Pancreas (tissue), 10 donors: ENCODE data around the gene CFB. TPM values are rescaled to one million over a fixed set of nuclear protein-coding genes. Genes with fewer than 3 reads are reported as not detected.
"Not testable (repeated sequence)": the region's sequence is repeated elsewhere in the genome, so short reads cannot be mapped to it uniquely, and the experiment has no call there.

Experiments used
- ATAC-seq, 4 donors: fragments of 200-7000 bp; cut with Tn5 transposase; one replicate each; pipeline versions ENCODE4 v1.8.0 to v1.9.1; 2020; ENCODE audit warnings: mild to moderate bottlenecking in 4 of 4, moderate library complexity in 4 of 4
- DNase-seq, 6 donors: peaks; one replicate each; pipeline ENCODE4 v3.0.0-alpha.2; 2020
- FAIRE-seq: peaks from 2 replicates; lab custom pipeline; 2012; peaks lifted over from hg19 to GRCh38; lab: Jason Lieb, UNC
- H3K27ac ChIP-seq, 4 donors: fragments of 200-600 bp; sonication (generic); 1 replicate in 3 of 4; 2 replicates in 1 of 4; pipeline versions ENCODE4 v1.5.0 to v1.8.0; 2020
- H3K27me3 ChIP-seq, 4 donors: fragments of 200-600 bp; one replicate each; pipeline ENCODE4 v1.8.0; 2021
- H3K36me3 ChIP-seq, 3 donors: fragments of 200-600 bp; sonication (generic) in 1 of 3; one replicate each; pipeline versions ENCODE4 v1.5.0 to v1.8.0; 2020 to 2021
- H3K4me1 ChIP-seq, 3 donors: fragments of 200-600 bp; one replicate each; pipeline ENCODE4 v1.8.0; 2021
- H3K4me3 ChIP-seq, 4 donors: fragments of 200-600 bp; sonication (generic) in 2 of 4; one replicate each; pipeline versions ENCODE4 v1.5.0 to v1.8.0; 2020 to 2021
- H3K9me3 ChIP-seq, 4 donors: fragments of 200-600 bp; one replicate each; pipeline ENCODE4 v1.8.0; 2021
- CTCF ChIP-seq, 4 donors: fragments of 200-600 bp; sonication (generic) in 3 of 4; IDR thresholded peaks; one replicate each; pipeline versions ENCODE4 v1.5.0 to v1.8.0; 2021; ENCODE audit warnings: antibody characterized with exemption in 4 of 4
- WGBS, 2 donors: extraction: QIAGEN DNeasy Blood & Tissue Kit; methylation state at CpG; one replicate each; pipeline ENCODE4 v1.1.7; 2013; 5-methylcytosine and 5-hydroxymethylcytosine counted together
- intact Hi-C, 3 donors: fragments of 100-400 bp; cut with DNase I; formaldehyde crosslinking; loops; one replicate each; pipeline versions ENCODE4 v1.11.1 to v1.14.2; 2022
- polyA plus RNA-seq, 2 donors: library from polyadenylated mRNA; stranded (reverse); fragments of 200-250 nt; gene quantifications; one replicate each; pipeline ENCODE4 v1.2.3, GENCODE V29; 2013
- total RNA-seq, 6 donors: library from RNA; stranded (reverse); fragmentation: NEBNext Ultra II Directional in 4 of 6; extraction: Animal tissue kit (Norgen Biotek cat#: 25700) in 4 of 6; gene quantifications; one replicate each; pipeline versions ENCODE4 v1.2.1 to v1.2.4, GENCODE V29; 2021 to 2023
- donor health status: healthy with polysubstance abuse.
- donor health status: DM: no; HTN: no; CAD: no; lungs with moderate emphysema.
- donor health status: DM: no; HTN: no; CAD: no.
- donor health status: control.
- donor health status: control.
- donor health status: Bipolar disorder and iron deficiency.
- donor health status: DM: yes; HTN: yes; CAD: no.
- donor health status: DM: no; HTN: no; CAD: no.
- donor health status: DM: no; HTN: no; CAD: no.
- donor health status: DM: yes; HTN: yes; CAD: no.

The CFB gene
- total and polyA plus RNA-seq, 8 donors, result 23.4 to 330 (median 86.8) TPM

DNA sequence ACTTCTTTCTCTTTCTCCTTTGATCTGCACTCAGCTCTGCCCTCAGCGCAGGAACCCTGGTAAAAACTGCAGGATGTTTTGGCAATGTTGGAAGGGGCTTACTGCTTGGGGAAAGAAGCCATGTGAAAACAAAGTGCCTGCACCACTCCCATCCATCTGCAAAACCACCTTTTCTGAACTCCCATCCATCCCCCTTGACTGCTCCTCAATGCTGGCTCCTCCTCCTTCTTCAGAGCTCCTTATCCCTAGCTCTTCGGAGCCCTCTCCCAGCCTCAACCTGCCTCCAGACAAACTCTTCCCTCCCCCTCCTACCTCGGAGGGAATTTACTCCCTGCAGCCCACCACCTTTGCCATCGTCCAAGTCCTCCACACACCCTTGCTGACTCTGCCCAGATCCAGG lies 39.8 kb upstream of the CFB start:
- WGBS, 2 donors, result 28 to 37% methylated on average over 4 of the region's 4 CpGs
- DNase-seq, result no peak
- H3K27ac ChIP-seq, result no peak overlapping the region
- no peaks in the 10 kb centered on the region for H3K27me3 ChIP-seq
- no peak for FAIRE-seq
- intact Hi-C loops, result loop anchor here in 2 of 3 donors (10.0 kb wide), 1 partner anchor 49 kb away; the partner anchor contains the start of genes NELFE (in 2 of the 2) and SKIC2 (in 2 of the 2)
- TF ChIP-seq CTCF (IDR thresholded peaks at IDR 0.05), result no peak
- peaks cover 0 to 6% (median 0%) of the 10 kb centered on the region in 3 donors for H3K4me1 ChIP-seq
- H3K9me3 ChIP-seq, result no peaks in the 10 kb centered on the region
- no peak overlapping the region for H3K4me3 ChIP-seq
- no peaks in the 10 kb centered on the region for H3K36me3 ChIP-seq
- ATAC-seq, result no peak

GRCh38 chr6:31906727-31907126 lies 39.2 kb upstream of the CFB start:
- ATAC-seq, H3K4me1 ChIP-seq, H3K27me3 ChIP-seq, H3K9me3 ChIP-seq, FAIRE-seq, H3K27ac ChIP-seq, DNase-seq, H3K36me3 ChIP-seq, H3K4me3 ChIP-seq: not testable (repeated sequence)
- 65 to 72% methylated on average over 8 of the region's 8 CpGs for WGBS, 2 donors
- intact Hi-C loops, result loop anchor here in 2 of 3 donors (10.0 kb wide), 1 partner anchor 48 kb away; the partner anchor contains the start of genes NELFE (in 2 of the 2) and SKIC2 (in 2 of the 2)

GRCh38 chr6:31907158-31907813 lies 38.6 kb upstream of the CFB start:
- TF ChIP-seq CTCF (IDR thresholded peaks at IDR 0.05), result no peak
- FAIRE-seq (no peak), ATAC-seq (peak in 2 of 4 donors; percentile 22 to 34), DNase-seq (no peak)
- peaks cover 0 to 6% (median 0%) of the 10 kb centered on the region in 3 donors for H3K4me1 ChIP-seq
- WGBS, 2 donors, result 42 to 45% methylated on average over 7 of the region's 7 CpGs
- no peaks in the 10 kb centered on the region for H3K36me3 ChIP-seq
- no peak overlapping the region for H3K4me3 ChIP-seq
- intact Hi-C loops, result loop anchor here in 2 of 3 donors (10.0 kb wide), 1 partner anchor 48 kb away; the partner anchor contains the start of genes NELFE (in 2 of the 2) and SKIC2 (in 2 of the 2)
- H3K27ac ChIP-seq, result no peak overlapping the region
- no peaks in the 10 kb centered on the region for H3K27me3 ChIP-seq
- no peaks in the 10 kb centered on the region for H3K9me3 ChIP-seq

DNA sequence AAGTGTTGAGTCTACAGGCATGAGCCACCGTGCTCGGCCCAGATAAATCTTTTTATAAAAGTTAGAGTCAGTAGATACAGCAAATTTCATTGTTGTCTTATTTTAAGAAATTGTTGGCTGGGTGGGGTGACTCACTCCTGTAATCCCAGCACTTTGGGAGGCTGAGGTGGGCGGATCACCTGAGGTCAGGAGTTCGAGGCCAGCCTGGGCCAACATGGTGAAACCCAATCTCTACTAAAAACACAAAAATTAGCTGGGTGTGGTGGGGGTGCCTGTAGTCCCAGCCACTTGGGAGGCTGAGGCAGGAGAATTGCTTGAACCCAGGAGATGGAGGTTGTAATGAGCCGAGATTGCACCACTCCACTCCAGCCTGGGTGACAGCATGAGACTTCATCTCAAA lies 37.6 kb upstream of the CFB start:
- H3K27me3 ChIP-seq, FAIRE-seq, DNase-seq, H3K4me1 ChIP-seq, H3K36me3 ChIP-seq, ATAC-seq, H3K27ac ChIP-seq, H3K9me3 ChIP-seq, H3K4me3 ChIP-seq: not testable (repeated sequence)
- intact Hi-C loops, result loop anchor here in 2 of 3 donors (10.0 kb wide), 1 partner anchor 47 kb away; the partner anchor contains the start of genes NELFE (in 2 of the 2) and SKIC2 (in 2 of the 2)
- WGBS, 2 donors, result 79 to 82% methylated on average over 5 of the region's 5 CpGs

- WGBS, 2 donors, result 20 to 25% methylated on average over 4 of the region's 4 CpGs
- no peak for FAIRE-seq
Observed at GRCh38 chr6:31908791-31909190, 37.1 kb upstream of the CFB start.

GRCh38 chr6:31909298-31909697 lies 36.6 kb upstream of the CFB start:
- H3K27ac ChIP-seq, H3K9me3 ChIP-seq, DNase-seq, ATAC-seq, FAIRE-seq, H3K4me3 ChIP-seq, H3K4me1 ChIP-seq, H3K27me3 ChIP-seq, H3K36me3 ChIP-seq: not testable (repeated sequence)
- 69 to 81% methylated on average over 7 of the region's 7 CpGs for WGBS, 2 donors
- intact Hi-C loops, result loop anchor here in 2 of 3 donors (10.0 kb wide), 1 partner anchor 46 kb away; the partner anchor contains the start of genes NELFE (in 2 of the 2) and SKIC2 (in 2 of the 2)

More at GRCh38 chr6:31908791-31909190, 37.1 kb upstream of the CFB start:
- H3K4me1 ChIP-seq, result no peaks in the 10 kb centered on the region
- no peak overlapping the region for H3K27ac ChIP-seq
- H3K4me3 ChIP-seq, result no peak overlapping the region
- no peak for TF ChIP-seq CTCF (IDR thresholded peaks at IDR 0.05)
- no peak for ATAC-seq
- DNase-seq, result no peak
- intact Hi-C loops, result loop anchor here in 2 of 3 donors (10.0 kb wide), 1 partner anchor 46 kb away; the partner anchor contains the start of genes NELFE (in 2 of the 2) and SKIC2 (in 2 of the 2)
- no peaks in the 10 kb centered on the region for H3K9me3 ChIP-seq
- no peaks in the 10 kb centered on the region for H3K36me3 ChIP-seq
- no peaks in the 10 kb centered on the region for H3K27me3 ChIP-seq
